NCI-H1105 (cell line): ENCODE results near the gene ARHGEF2.
A peak's percentile ranks its signal among the peaks of the same experiment; 100 is the strongest.

Experiments used
- DNase-seq: peaks from one replicate; lab custom pipeline; 2025; lab: John Stamatoyannopoulos, UW

The ARHGEF2 gene

GRCh38 chr1:155978325-155978972 lies at the start of gene ARHGEF2:
ARHGEF2 (minus strand) TSS chr1:155978547; CDS start chr1:155978427, 120 bp downstream.
- peak; percentile 61 for DNase-seq

- no peak for DNase-seq
Observed at GRCh38 chr1:156026588-156026987, 48.2 kb upstream of the ARHGEF2 start.

- DNase-seq = no peak
Observed at GRCh38 chr1:156025876-156026275, 47.5 kb upstream of the ARHGEF2 start.

- no peak for DNase-seq
Observed at GRCh38 chr1:156024801-156025200, 46.5 kb upstream of the ARHGEF2 start.

GRCh38 chr1:156021954-156022353 lies 43.6 kb upstream of the ARHGEF2 start:
- no peak for DNase-seq

- no peak for DNase-seq
Observed at GRCh38 chr1:156021093-156021428, 42.7 kb upstream of the ARHGEF2 start.

GRCh38 chr1:156020293-156021092 lies 42.1 kb upstream of the ARHGEF2 start, which contains the start of gene SSR2:
SSR2 (minus strand) TSS chr1:156020951; CDS start chr1:156020167, 784 bp downstream.
- peak; percentile 93 for DNase-seq

- no peak for DNase-seq
Observed at GRCh38 chr1:156019946-156020292, 41.6 kb upstream of the ARHGEF2 start.

GRCh38 chr1:156014829-156015228 lies 36.5 kb upstream of the ARHGEF2 start:
- DNase-seq = no peak

GRCh38 chr1:156012051-156012817 lies 33.9 kb upstream of the ARHGEF2 start:
- no peak for DNase-seq

- DNase-seq = no peak
Observed at GRCh38 chr1:156009404-156009803, 31.1 kb upstream of the ARHGEF2 start.

- no peak for DNase-seq
Observed at GRCh38 chr1:156006666-156007376, 28.5 kb upstream of the ARHGEF2 start.

GRCh38 chr1:156004843-156005584 lies 26.7 kb upstream of the ARHGEF2 start:
- DNase-seq = no peak

GRCh38 chr1:156003923-156004188 lies 25.5 kb upstream of the ARHGEF2 start:
- no peak for DNase-seq

- DNase-seq = no peak
Observed at GRCh38 chr1:156002188-156002911, 24.0 kb upstream of the ARHGEF2 start.

- DNase-seq = no peak
Observed at GRCh38 chr1:156001662-156002171, 23.4 kb upstream of the ARHGEF2 start.

- DNase-seq = no peak
Observed at GRCh38 chr1:156001021-156001661, 22.8 kb upstream of the ARHGEF2 start.

GRCh38 chr1:155999964-156000363 lies 21.6 kb upstream of the ARHGEF2 start:
- no peak for DNase-seq

GRCh38 chr1:155996166-155996565 lies 17.8 kb upstream of the ARHGEF2 start:
- DNase-seq = no peak

- DNase-seq = no peak
Observed at GRCh38 chr1:155993595-155993994, 15.2 kb upstream of the ARHGEF2 start.
